GM23338 (cell line): Measurements from ENCODE around the gene PMAIP1. TPM values are rescaled to one million over a fixed set of nuclear protein-coding genes. Genes with fewer than 3 reads are reported as not detected.

Source experiments
- ATAC-seq: fragments of 200-7000 bp; cut with Tn5 transposase; 3 replicates; pipeline ENCODE4 v1.9.1; 2020
- DNase-seq: peaks from one replicate; pipeline ENCODE4 v3.0.0-alpha.2; 2015; ENCODE audit warnings: low spot score
- H2AFZ ChIP-seq: fragments of 200-600 bp; sonication (generic); 2 replicates; pipeline ENCODE4 v1.8.0; 2016; ENCODE audit warnings: antibody characterized with exemption, mild to moderate bottlenecking, moderate library complexity
- H3F3A ChIP-seq: fragments of 200-600 bp; sonication (generic); replicated peaks from 2 replicates; pipeline ENCODE4 v1.8.0; 2017; ENCODE audit warnings: antibody characterized with exemption, mixed run types, low read depth
- H3K27ac ChIP-seq: fragments of 200-600 bp; sonication (generic); 2 replicates; pipeline ENCODE4 v1.6.1; 2016; ENCODE audit warnings: low read depth
- H3K27me3 ChIP-seq: fragments of 200-600 bp; sonication (generic); 2 replicates; pipeline ENCODE4 v1.8.0; 2016; ENCODE audit warnings: mild to moderate bottlenecking, mixed run types, moderate library complexity; ENCODE audit not compliant: insufficient read depth
- H3K36me3 ChIP-seq: fragments of 200-600 bp; sonication (generic); 2 replicates; pipeline ENCODE4 v1.8.0; 2016; ENCODE audit warnings: mild to moderate bottlenecking; ENCODE audit not compliant: insufficient read depth
- H3K4me1 ChIP-seq: fragments of 200-600 bp; sonication (generic); 2 replicates; pipeline ENCODE4 v1.8.0; 2016; ENCODE audit warnings: mild to moderate bottlenecking, moderate library complexity; ENCODE audit not compliant: insufficient read depth
- H3K4me2 ChIP-seq: fragments of 200-600 bp; sonication (generic); 2 replicates; pipeline ENCODE4 v1.7.1; 2017; ENCODE audit warnings: mixed run types
- H3K4me3 ChIP-seq: fragments of 200-600 bp; sonication (generic); 2 replicates; pipeline ENCODE4 v1.6.1; 2016; ENCODE audit warnings: mixed run types
- H3K79me2 ChIP-seq: fragments of 200-600 bp; sonication (generic); replicated peaks from 2 replicates; pipeline ENCODE4 v1.8.0; 2017; ENCODE audit warnings: mild to moderate bottlenecking; ENCODE audit not compliant: insufficient read depth
- H3K9me2 ChIP-seq: fragments of 200-600 bp; sonication (generic); 2 replicates; pipeline ENCODE4 v1.8.0; 2017; ENCODE audit not compliant: insufficient read depth
- H4K20me1 ChIP-seq: fragments of 200-600 bp; sonication (generic); replicated peaks from 2 replicates; pipeline ENCODE4 v1.8.0; 2017; ENCODE audit warnings: mild to moderate bottlenecking; ENCODE audit not compliant: insufficient read depth
- H3K27ac Mint-ChIP-seq: 2 replicates; pipeline ENCODE4 v1.8.0; 2020; ENCODE audit warnings: inconsistent platforms, mild to moderate bottlenecking, moderate library complexity, mixed read lengths
- H3K27me3 Mint-ChIP-seq: 3 replicates; pipeline ENCODE4 v1.8.0; 2022; ENCODE audit warnings: low read depth, mild to moderate bottlenecking, moderate library complexity, mixed read lengths, inconsistent platforms; ENCODE audit not compliant: insufficient read depth, poor library complexity
- H3K36me3 Mint-ChIP-seq: 3 replicates; pipeline ENCODE4 v1.8.0; 2021; ENCODE audit warnings: low read depth, mild to moderate bottlenecking, inconsistent platforms, moderate library complexity, mixed read lengths
- H3K4me1 Mint-ChIP-seq: 3 replicates; pipeline ENCODE4 v1.8.0; 2020; ENCODE audit warnings: mild to moderate bottlenecking, inconsistent platforms, mixed read lengths
- H3K4me3 Mint-ChIP-seq: 3 replicates; pipeline ENCODE4 v1.8.0; 2021; ENCODE audit warnings: moderate library complexity, mild to moderate bottlenecking, inconsistent platforms, mixed read lengths
- H3K9me3 Mint-ChIP-seq: 3 replicates; pipeline ENCODE4 v1.8.0; 2020; ENCODE audit warnings: moderate library complexity, mild to moderate bottlenecking, inconsistent platforms, mixed read lengths
- CREB1 ChIP-seq: fragments of 250-450 bp; sonication (Bioruptor Pico); IDR thresholded peaks from 2 replicates; pipeline ENCODE4 v1.5.0; 2020; ENCODE audit warnings: low read depth, mild to moderate bottlenecking, moderate library complexity
- ETS1 ChIP-seq: IDR thresholded peaks from 2 replicates; pipeline ENCODE4 v1.6.1; 2016; ENCODE audit warnings: antibody characterized with exemption
- EZH2 ChIP-seq: fragments of 200-600 bp; sonication (generic); IDR thresholded peaks from one replicate; pipeline ENCODE4 v1.8.0; 2017; ENCODE audit warnings: antibody characterized with exemption, mild to moderate bottlenecking, low read depth; ENCODE audit not compliant: unreplicated experiment
- EZH2phosphoT487 ChIP-seq: fragments of 200-600 bp; sonication (generic); IDR thresholded peaks from one replicate; pipeline ENCODE4 v1.8.1; 2018; ENCODE audit warnings: antibody characterized with exemption; ENCODE audit not compliant: unreplicated experiment
- JUNB ChIP-seq: IDR thresholded peaks from one replicate; pipeline ENCODE4 v1.6.1; 2016; ENCODE audit warnings: antibody characterized with exemption; ENCODE audit not compliant: unreplicated experiment
- NANOG ChIP-seq: IDR thresholded peaks from 2 replicates; pipeline ENCODE4 v1.6.1; 2016; ENCODE audit warnings: antibody characterized with exemption, borderline replicate concordance
- POLR2AphosphoS5 ChIP-seq: IDR thresholded peaks from 2 replicates; pipeline ENCODE4 v1.6.1; 2016; ENCODE audit warnings: antibody characterized with exemption, low read depth
- REST ChIP-seq: IDR thresholded peaks from one replicate; pipeline ENCODE4 v1.6.1; 2018; ENCODE audit warnings: antibody characterized with exemption; ENCODE audit not compliant: unreplicated experiment
- ZNF114 ChIP-seq: fragments of 250-450 bp; sonication (Bioruptor Pico); IDR thresholded peaks from 2 replicates; pipeline ENCODE4 v1.5.0; 2020; ENCODE audit warnings: mild to moderate bottlenecking, moderate library complexity
- ZNF331 ChIP-seq: fragments of 250-450 bp; sonication (Bioruptor Pico); IDR thresholded peaks from 2 replicates; pipeline ENCODE4 v1.5.0; 2020; ENCODE audit warnings: low read depth, mild to moderate bottlenecking, moderate library complexity
- polyA plus RNA-seq: library from polyadenylated mRNA; unstranded; fragments of >200 nt; fragmentation: Nextera tagmentation; extraction: Ambion mirVana; gene quantifications from 2 replicates; pipeline ENCODE4 v1.2.1, GENCODE V29; 2016
- total RNA-seq: library from RNA; depleted of rRNA; stranded (reverse); fragments of >200 nt; shearing (Covaris generic); gene quantifications from 2 replicates; pipeline ENCODE4 v1.2.3, GENCODE V29; 2014
- TF ChIP-seq, protein P1 (sequence below): fragments of 250-450 bp; sonication (Bioruptor Pico); IDR thresholded peaks from 2 replicates; pipeline ENCODE4 v1.5.0; 2020; ENCODE audit warnings: mild to moderate bottlenecking, moderate library complexity
- TF ChIP-seq, protein P2 (sequence below), 2 experiments: fragments of 200-600 bp in 1 of 2; sonication (generic) in 1 of 2; conservative IDR thresholded peaks; 2 replicates each; pipeline versions ENCODE4 v1.5.1 to v1.6.1; 2016 to 2017; ENCODE audit warnings: antibody characterized with exemption in 2 of 2, low read depth in 2 of 2, mild to moderate bottlenecking in 2 of 2, moderate library complexity in 1 of 2

Gene PMAIP1
- total and polyA plus RNA-seq, 2 experiments from 2014 or later = 156 to 296 TPM

GRCh38 chr18:59938676-59939075, 38.9 kb downstream of the PMAIP1 start:
- Mint-ChIP-seq H3K36me3 (no peaks in the 10 kb centered on the region), H3K27me3 (no peaks in the 10 kb centered on the region), H3K9me3 (no peaks in the 10 kb centered on the region), H3K4me3 (no peak overlapping the region), H3K27ac (no peak overlapping the region), H3K4me1 (no peaks in the 10 kb centered on the region; the same call in 2 of the 3 replicates)
- Histone ChIP-seq H3K27ac (no peak overlapping the region), H3K4me3 (no peak overlapping the region), H3K27me3 (no peaks in the 10 kb centered on the region), H3K79me2 (no peaks in the 10 kb centered on the region), H3K36me3 (no peaks in the 10 kb centered on the region), H4K20me1 (no peaks in the 10 kb centered on the region), H3K4me2 (no peak overlapping the region), H3F3A (no peaks in the 10 kb centered on the region), H2AFZ (no peak overlapping the region), H3K9me2 (0 out of 2 replicates have a peak, but pooled peaks cover 6% of the 10 kb centered on the region), H3K4me1 (0 out of 2 replicates have a peak, but pooled peaks cover 6% of the 10 kb centered on the region)
- ATAC-seq = no peak
- TF ChIP-seq NANOG = no peak
- TF ChIP-seq, protein P1, sequence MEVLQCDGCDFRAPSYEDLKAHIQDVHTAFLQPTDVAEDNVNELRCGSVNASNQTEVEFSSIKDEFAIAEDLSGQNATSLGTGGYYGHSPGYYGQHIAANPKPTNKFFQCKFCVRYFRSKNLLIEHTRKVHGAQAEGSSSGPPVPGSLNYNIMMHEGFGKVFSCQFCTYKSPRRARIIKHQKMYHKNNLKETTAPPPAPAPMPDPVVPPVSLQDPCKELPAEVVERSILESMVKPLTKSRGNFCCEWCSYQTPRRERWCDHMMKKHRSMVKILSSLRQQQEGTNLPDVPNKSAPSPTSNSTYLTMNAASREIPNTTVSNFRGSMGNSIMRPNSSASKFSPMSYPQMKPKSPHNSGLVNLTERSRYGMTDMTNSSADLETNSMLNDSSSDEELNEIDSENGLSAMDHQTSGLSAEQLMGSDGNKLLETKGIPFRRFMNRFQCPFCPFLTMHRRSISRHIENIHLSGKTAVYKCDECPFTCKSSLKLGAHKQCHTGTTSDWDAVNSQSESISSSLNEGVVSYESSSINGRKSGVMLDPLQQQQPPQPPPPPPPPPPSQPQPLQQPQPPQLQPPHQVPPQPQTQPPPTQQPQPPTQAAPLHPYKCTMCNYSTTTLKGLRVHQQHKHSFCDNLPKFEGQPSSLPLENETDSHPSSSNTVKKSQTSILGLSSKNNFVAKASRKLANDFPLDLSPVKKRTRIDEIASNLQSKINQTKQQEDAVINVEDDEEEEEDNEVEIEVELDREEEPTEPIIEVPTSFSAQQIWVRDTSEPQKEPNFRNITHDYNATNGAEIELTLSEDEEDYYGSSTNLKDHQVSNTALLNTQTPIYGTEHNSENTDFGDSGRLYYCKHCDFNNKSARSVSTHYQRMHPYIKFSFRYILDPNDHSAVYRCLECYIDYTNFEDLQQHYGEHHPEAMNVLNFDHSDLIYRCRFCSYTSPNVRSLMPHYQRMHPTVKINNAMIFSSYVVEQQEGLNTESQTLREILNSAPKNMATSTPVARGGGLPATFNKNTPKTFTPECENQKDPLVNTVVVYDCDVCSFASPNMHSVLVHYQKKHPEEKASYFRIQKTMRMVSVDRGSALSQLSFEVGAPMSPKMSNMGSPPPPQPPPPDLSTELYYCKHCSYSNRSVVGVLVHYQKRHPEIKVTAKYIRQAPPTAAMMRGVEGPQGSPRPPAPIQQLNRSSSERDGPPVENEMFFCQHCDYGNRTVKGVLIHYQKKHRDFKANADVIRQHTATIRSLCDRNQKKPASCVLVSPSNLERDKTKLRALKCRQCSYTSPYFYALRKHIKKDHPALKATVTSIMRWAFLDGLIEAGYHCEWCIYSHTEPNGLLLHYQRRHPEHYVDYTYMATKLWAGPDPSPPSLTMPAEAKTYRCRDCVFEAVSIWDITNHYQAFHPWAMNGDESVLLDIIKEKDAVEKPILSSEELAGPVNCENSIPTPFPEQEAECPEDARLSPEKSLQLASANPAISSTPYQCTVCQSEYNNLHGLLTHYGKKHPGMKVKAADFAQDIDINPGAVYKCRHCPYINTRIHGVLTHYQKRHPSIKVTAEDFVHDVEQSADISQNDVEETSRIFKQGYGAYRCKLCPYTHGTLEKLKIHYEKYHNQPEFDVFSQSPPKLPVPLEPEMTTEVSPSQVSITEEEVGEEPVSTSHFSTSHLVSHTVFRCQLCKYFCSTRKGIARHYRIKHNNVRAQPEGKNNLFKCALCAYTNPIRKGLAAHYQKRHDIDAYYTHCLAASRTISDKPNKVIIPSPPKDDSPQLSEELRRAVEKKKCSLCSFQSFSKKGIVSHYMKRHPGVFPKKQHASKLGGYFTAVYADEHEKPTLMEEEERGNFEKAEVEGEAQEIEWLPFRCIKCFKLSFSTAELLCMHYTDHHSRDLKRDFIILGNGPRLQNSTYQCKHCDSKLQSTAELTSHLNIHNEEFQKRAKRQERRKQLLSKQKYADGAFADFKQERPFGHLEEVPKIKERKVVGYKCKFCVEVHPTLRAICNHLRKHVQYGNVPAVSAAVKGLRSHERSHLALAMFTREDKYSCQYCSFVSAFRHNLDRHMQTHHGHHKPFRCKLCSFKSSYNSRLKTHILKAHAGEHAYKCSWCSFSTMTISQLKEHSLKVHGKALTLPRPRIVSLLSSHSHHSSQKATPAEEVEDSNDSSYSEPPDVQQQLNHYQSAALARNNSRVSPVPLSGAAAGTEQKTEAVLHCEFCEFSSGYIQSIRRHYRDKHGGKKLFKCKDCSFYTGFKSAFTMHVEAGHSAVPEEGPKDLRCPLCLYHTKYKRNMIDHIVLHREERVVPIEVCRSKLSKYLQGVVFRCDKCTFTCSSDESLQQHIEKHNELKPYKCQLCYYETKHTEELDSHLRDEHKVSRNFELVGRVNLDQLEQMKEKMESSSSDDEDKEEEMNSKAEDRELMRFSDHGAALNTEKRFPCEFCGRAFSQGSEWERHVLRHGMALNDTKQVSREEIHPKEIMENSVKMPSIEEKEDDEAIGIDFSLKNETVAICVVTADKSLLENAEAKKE (CRISPR knock-in tag) = no peak
- TF ChIP-seq JUNB = no peak
- TF ChIP-seq EZH2 = no peak
- TF ChIP-seq, protein P2, sequence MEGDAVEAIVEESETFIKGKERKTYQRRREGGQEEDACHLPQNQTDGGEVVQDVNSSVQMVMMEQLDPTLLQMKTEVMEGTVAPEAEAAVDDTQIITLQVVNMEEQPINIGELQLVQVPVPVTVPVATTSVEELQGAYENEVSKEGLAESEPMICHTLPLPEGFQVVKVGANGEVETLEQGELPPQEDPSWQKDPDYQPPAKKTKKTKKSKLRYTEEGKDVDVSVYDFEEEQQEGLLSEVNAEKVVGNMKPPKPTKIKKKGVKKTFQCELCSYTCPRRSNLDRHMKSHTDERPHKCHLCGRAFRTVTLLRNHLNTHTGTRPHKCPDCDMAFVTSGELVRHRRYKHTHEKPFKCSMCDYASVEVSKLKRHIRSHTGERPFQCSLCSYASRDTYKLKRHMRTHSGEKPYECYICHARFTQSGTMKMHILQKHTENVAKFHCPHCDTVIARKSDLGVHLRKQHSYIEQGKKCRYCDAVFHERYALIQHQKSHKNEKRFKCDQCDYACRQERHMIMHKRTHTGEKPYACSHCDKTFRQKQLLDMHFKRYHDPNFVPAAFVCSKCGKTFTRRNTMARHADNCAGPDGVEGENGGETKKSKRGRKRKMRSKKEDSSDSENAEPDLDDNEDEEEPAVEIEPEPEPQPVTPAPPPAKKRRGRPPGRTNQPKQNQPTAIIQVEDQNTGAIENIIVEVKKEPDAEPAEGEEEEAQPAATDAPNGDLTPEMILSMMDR (conservative IDR thresholded peaks at IDR 0.05; ENCODE audit: low read depth in 2 of 2) = no peak
- no peak for TF ChIP-seq ZNF331 (CRISPR knock-in tag)
- no peak for TF ChIP-seq ZNF114 (CRISPR knock-in tag)
- TF ChIP-seq POLR2AphosphoS5 = no peak
- no peak for TF ChIP-seq ETS1
- TF ChIP-seq EZH2phosphoT487 = no peak
- no peak for TF ChIP-seq REST
- TF ChIP-seq CREB1 = no peak
- no peak for DNase-seq
